Liver (tissue), 9 donors: ENCODE measurements around the gene MAP3K9. TPM values are rescaled to one million over a fixed set of nuclear protein-coding genes. Genes with fewer than 3 reads are reported as not detected.

ENCODE experiments used
- DNase-seq: peaks from one replicate; pipeline ENCODE4 v3.0.0-alpha.2; 2017; ENCODE audit warnings: low spot score
- H3K27ac ChIP-seq, 2 donors: one replicate each; pipeline ENCODE4 v1.7.0; 2013; ENCODE audit warnings: inconsistent platforms in 2 of 2, low read length in 2 of 2, control low read depth in 1 of 2, low read depth in 1 of 2, mild to moderate bottlenecking in 1 of 2
- H3K27me3 ChIP-seq, 4 donors: one replicate each; pipeline versions ENCODE4 v1.6.1 to v1.7.0; 2013; ENCODE audit warnings: low read length in 3 of 4, inconsistent platforms in 1 of 4, mild to moderate bottlenecking in 1 of 4, moderate library complexity in 1 of 4; ENCODE audit not compliant: control insufficient read depth in 4 of 4, insufficient read depth in 4 of 4
- H3K36me3 ChIP-seq, 4 donors: one replicate each; pipeline versions ENCODE4 v1.6.1 to v1.7.0; 2013; ENCODE audit warnings: low read length in 3 of 4, mild to moderate bottlenecking in 3 of 4, low read depth in 1 of 4, moderate library complexity in 1 of 4; ENCODE audit not compliant: control insufficient read depth in 4 of 4, insufficient read depth in 3 of 4
- H3K4me1 ChIP-seq, 4 donors: one replicate each; pipeline versions ENCODE4 v1.6.1 to v1.7.0; 2013; ENCODE audit warnings: low read length in 3 of 4, mild to moderate bottlenecking in 3 of 4, moderate library complexity in 1 of 4; ENCODE audit not compliant: control insufficient read depth in 4 of 4, insufficient read depth in 4 of 4
- H3K4me3 ChIP-seq, 3 donors: one replicate each; pipeline versions ENCODE4 v1.6.1 to v1.7.0; 2013; ENCODE audit warnings: low read length in 3 of 3, control low read depth in 1 of 3, low read depth in 1 of 3, mild to moderate bottlenecking in 1 of 3
- H3K9ac ChIP-seq, 2 donors: one replicate each; pipeline ENCODE4 v1.7.0; 2013; ENCODE audit warnings: low read length in 2 of 2, mild to moderate bottlenecking in 2 of 2, moderate library complexity in 2 of 2, control low read depth in 1 of 2, low read depth in 1 of 2
- H3K9me3 ChIP-seq, 4 donors: one replicate each; pipeline versions ENCODE4 v1.6.1 to v1.7.0; 2013; ENCODE audit warnings: low read length in 3 of 4; ENCODE audit not compliant: control insufficient read depth in 4 of 4
- EGR1 ChIP-seq, 2 donors: IDR thresholded peaks; 2 replicates each; pipeline ENCODE4 v1.6.1; 2016 to 2018; ENCODE audit warnings: antibody characterized with exemption in 2 of 2, low read depth in 2 of 2
- FOXA1 ChIP-seq: IDR thresholded peaks from 2 replicates; pipeline ENCODE4 v1.6.1; 2016; ENCODE audit warnings: antibody characterized with exemption
- FOXA2 ChIP-seq: IDR thresholded peaks from 2 replicates; pipeline ENCODE4 v1.6.1; 2016; ENCODE audit warnings: antibody characterized with exemption
- GABPA ChIP-seq, 2 donors: IDR thresholded peaks in 1 of 2; conservative IDR thresholded peaks in 1 of 2; 2 replicates each; pipeline ENCODE4 v1.6.1; 2016; ENCODE audit warnings: antibody characterized with exemption in 2 of 2, mild to moderate bottlenecking in 1 of 2, moderate library complexity in 1 of 2
- HNF4A ChIP-seq, 2 donors: conservative IDR thresholded peaks; 2 replicates each; pipeline ENCODE4 v1.6.1; 2016; ENCODE audit warnings: antibody characterized with exemption in 2 of 2, mild to moderate bottlenecking in 2 of 2
- HNF4G ChIP-seq: IDR thresholded peaks from 2 replicates; pipeline ENCODE4 v1.6.1; 2016; ENCODE audit warnings: antibody characterized with exemption
- JUND ChIP-seq, 2 donors: IDR thresholded peaks; 2 replicates each; pipeline ENCODE4 v1.6.1; 2016; ENCODE audit warnings: antibody characterized with exemption in 2 of 2
- NR2F2 ChIP-seq: IDR thresholded peaks from 2 replicates; pipeline ENCODE4 v1.6.1; 2016; ENCODE audit warnings: antibody characterized with exemption
- RAD21 ChIP-seq, 2 donors: IDR thresholded peaks; 2 replicates each; pipeline ENCODE4 v1.6.1; 2016; ENCODE audit warnings: antibody characterized with exemption in 2 of 2, mild to moderate bottlenecking in 2 of 2
- REST ChIP-seq: IDR thresholded peaks from 2 replicates; pipeline ENCODE4 v1.6.1; 2016; ENCODE audit warnings: antibody characterized with exemption, mild to moderate bottlenecking
- RXRA ChIP-seq, 2 donors: IDR thresholded peaks; 2 replicates each; pipeline ENCODE4 v1.6.1; 2017 to 2018; ENCODE audit warnings: antibody characterized with exemption in 2 of 2, mild to moderate bottlenecking in 1 of 2
- SP1 ChIP-seq: IDR thresholded peaks from 2 replicates; pipeline ENCODE4 v1.6.1; 2018; ENCODE audit warnings: antibody characterized with exemption, mild to moderate bottlenecking
- TAF1 ChIP-seq: conservative IDR thresholded peaks from 2 replicates; pipeline ENCODE4 v1.6.1; 2016; ENCODE audit warnings: antibody characterized with exemption, mild to moderate bottlenecking
- YY1 ChIP-seq: IDR thresholded peaks from 2 replicates; pipeline ENCODE4 v1.6.1; 2016; ENCODE audit warnings: antibody characterized with exemption, mild to moderate bottlenecking
- WGBS: extraction: QIAGEN DNeasy Blood & Tissue Kit; methylation state at CpG from one replicate; pipeline ENCODE4 v1.1.7; 2013; 5-methylcytosine and 5-hydroxymethylcytosine counted together
- polyA plus RNA-seq, 2 donors: library from polyadenylated mRNA; stranded (reverse) in 1 of 2; unstranded in 1 of 2; fragments of 200-250 nt in 1 of 2; fragments of >200 nt in 1 of 2; fragmentation: Nextera tagmentation in 1 of 2; extraction: Ambion mirVana in 1 of 2; gene quantifications; one replicate each; pipeline versions ENCODE4 v1.2.1 to v1.2.3, GENCODE V29; 2013 to 2015
- total RNA-seq, 2 donors: library from RNA; depleted of rRNA; stranded (reverse); fragments of >200 nt; gene quantifications; one replicate each; pipeline ENCODE4 v1.2.3, GENCODE V29; 2014
- TF ChIP-seq, protein P1 (sequence below): IDR thresholded peaks from 2 replicates; pipeline ENCODE4 v1.6.1; 2016; ENCODE audit warnings: antibody characterized with exemption
- TF ChIP-seq, protein P2 (sequence below): IDR thresholded peaks from 2 replicates; pipeline ENCODE4 v1.6.1; 2016; ENCODE audit warnings: antibody characterized with exemption
- TF ChIP-seq, protein P3 (sequence below): fragments of 150-350 bp; IDR thresholded peaks from 2 replicates; pipeline ENCODE4 v1.5.1; 2017; ENCODE audit warnings: improper control_type of control experiment, low read depth, low read length; ENCODE audit not compliant: missing input control
- TF ChIP-seq, protein P4 (sequence below): IDR thresholded peaks from 2 replicates; pipeline ENCODE4 v1.6.1; 2016; ENCODE audit warnings: antibody characterized with exemption
- donor health status: healthy.
- donor health status: healthy.
- donor health status: healthy.
- donor health status: healthy.
- donor health status: healthy.

Gene MAP3K9
- total and polyA plus RNA-seq, 4 donors: 0.65 to 5.2 (median 0.80) TPM

- Histone ChIP-seq H3K27ac (no peak overlapping the region), H3K27me3 (no peaks in the 10 kb centered on the region), H3K4me3 (no peak overlapping the region), H3K36me3 (no peaks in the 10 kb centered on the region), H3K9me3 (no peaks in the 10 kb centered on the region), H3K4me1 (no peaks in the 10 kb centered on the region), H3K9ac (no peak overlapping the region)
- no peak for DNase-seq
- TF ChIP-seq REST (no peak), JUND (IDR thresholded peaks at IDR 0.05) (no peak), FOXA2 (no peak), GABPA (IDR thresholded peaks at IDR 0.05 in 1 of 2, conservative IDR thresholded peaks at IDR 0.05 in 1 of 2) (no peak), SP1 (no peak), NR2F2 (no peak), EGR1 (IDR thresholded peaks at IDR 0.05; ENCODE audit: low read depth in 2 of 2) (no peak), YY1 (no peak), RAD21 (IDR thresholded peaks at IDR 0.05) (no peak), TAF1 (no peak), HNF4A (conservative IDR thresholded peaks at IDR 0.05) (no peak)
- TF ChIP-seq, protein P1, sequence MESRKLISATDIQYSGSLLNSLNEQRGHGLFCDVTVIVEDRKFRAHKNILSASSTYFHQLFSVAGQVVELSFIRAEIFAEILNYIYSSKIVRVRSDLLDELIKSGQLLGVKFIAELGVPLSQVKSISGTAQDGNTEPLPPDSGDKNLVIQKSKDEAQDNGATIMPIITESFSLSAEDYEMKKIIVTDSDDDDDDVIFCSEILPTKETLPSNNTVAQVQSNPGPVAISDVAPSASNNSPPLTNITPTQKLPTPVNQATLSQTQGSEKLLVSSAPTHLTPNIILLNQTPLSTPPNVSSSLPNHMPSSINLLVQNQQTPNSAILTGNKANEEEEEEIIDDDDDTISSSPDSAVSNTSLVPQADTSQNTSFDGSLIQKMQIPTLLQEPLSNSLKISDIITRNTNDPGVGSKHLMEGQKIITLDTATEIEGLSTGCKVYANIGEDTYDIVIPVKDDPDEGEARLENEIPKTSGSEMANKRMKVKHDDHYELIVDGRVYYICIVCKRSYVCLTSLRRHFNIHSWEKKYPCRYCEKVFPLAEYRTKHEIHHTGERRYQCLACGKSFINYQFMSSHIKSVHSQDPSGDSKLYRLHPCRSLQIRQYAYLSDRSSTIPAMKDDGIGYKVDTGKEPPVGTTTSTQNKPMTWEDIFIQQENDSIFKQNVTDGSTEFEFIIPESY: no peak
- TF ChIP-seq, protein P2, sequence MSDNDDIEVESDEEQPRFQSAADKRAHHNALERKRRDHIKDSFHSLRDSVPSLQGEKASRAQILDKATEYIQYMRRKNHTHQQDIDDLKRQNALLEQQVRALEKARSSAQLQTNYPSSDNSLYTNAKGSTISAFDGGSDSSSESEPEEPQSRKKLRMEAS: no peak
These were observed 27.6 kb upstream of the MAP3K9 start for GRCh38 chr14:70836946-70837345.

GRCh38 chr14:70833884-70834283 is 24.6 kb upstream of the MAP3K9 start:
- no peak for TF ChIP-seq HNF4A (conservative IDR thresholded peaks at IDR 0.05)
- TF ChIP-seq TAF1: no peak
- TF ChIP-seq REST: no peak
- TF ChIP-seq, protein P3, sequence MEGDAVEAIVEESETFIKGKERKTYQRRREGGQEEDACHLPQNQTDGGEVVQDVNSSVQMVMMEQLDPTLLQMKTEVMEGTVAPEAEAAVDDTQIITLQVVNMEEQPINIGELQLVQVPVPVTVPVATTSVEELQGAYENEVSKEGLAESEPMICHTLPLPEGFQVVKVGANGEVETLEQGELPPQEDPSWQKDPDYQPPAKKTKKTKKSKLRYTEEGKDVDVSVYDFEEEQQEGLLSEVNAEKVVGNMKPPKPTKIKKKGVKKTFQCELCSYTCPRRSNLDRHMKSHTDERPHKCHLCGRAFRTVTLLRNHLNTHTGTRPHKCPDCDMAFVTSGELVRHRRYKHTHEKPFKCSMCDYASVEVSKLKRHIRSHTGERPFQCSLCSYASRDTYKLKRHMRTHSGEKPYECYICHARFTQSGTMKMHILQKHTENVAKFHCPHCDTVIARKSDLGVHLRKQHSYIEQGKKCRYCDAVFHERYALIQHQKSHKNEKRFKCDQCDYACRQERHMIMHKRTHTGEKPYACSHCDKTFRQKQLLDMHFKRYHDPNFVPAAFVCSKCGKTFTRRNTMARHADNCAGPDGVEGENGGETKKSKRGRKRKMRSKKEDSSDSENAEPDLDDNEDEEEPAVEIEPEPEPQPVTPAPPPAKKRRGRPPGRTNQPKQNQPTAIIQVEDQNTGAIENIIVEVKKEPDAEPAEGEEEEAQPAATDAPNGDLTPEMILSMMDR: no peak
- TF ChIP-seq, protein P4, sequence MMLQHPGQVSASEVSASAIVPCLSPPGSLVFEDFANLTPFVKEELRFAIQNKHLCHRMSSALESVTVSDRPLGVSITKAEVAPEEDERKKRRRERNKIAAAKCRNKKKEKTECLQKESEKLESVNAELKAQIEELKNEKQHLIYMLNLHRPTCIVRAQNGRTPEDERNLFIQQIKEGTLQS: no peak
- no peak for TF ChIP-seq FOXA1
- TF ChIP-seq EGR1 (IDR thresholded peaks at IDR 0.05; ENCODE audit: low read depth in 2 of 2): no peak
- TF ChIP-seq JUND (IDR thresholded peaks at IDR 0.05): no peak
- TF ChIP-seq RAD21 (IDR thresholded peaks at IDR 0.05): no peak
- TF ChIP-seq FOXA2: no peak
- TF ChIP-seq SP1: no peak
- TF ChIP-seq, protein P1: no peak
- TF ChIP-seq NR2F2: no peak
- TF ChIP-seq YY1: no peak
- TF ChIP-seq HNF4G: no peak
- TF ChIP-seq GABPA (IDR thresholded peaks at IDR 0.05 in 1 of 2, conservative IDR thresholded peaks at IDR 0.05 in 1 of 2): no peak
- no peak for TF ChIP-seq RXRA (IDR thresholded peaks at IDR 0.05)
- TF ChIP-seq, protein P2: no peak
- H3K36me3 ChIP-seq: no peaks in the 10 kb centered on the region
- H3K4me1 ChIP-seq: no peaks in the 10 kb centered on the region
- WGBS: 96% methylated on average over 5 of the region's 5 CpGs
- no peak overlapping the region for H3K4me3 ChIP-seq
- no peak for DNase-seq
- H3K9me3 ChIP-seq: no peaks in the 10 kb centered on the region
- H3K27me3 ChIP-seq: no peaks in the 10 kb centered on the region
- H3K27ac ChIP-seq: no peak overlapping the region
- no peak overlapping the region for H3K9ac ChIP-seq
